ENCODE results near the gene ALDH18A1. TPM values are rescaled to one million over a fixed set of nuclear protein-coding genes. Genes with fewer than 3 reads are reported as not detected.

ALDH18A1 gene
- total RNA-seq, 1 experiment from 2014 or later = 114 TPM

GRCh38 chr10:95613330-95613729 lies 43.2 kb downstream of the ALDH18A1 start:
- Histone ChIP-seq H3K27me3 (ENCODE audit: insufficient read depth, low read length) (no peaks in the 10 kb centered on the region), H3K23ac (ENCODE audit: insufficient read length, low read depth, low read length) (no peak overlapping the region), H3K9me3 (ENCODE audit: control insufficient read depth, low read depth, low read length) (no peaks in the 10 kb centered on the region), H3K4ac (ENCODE audit: low read depth, low read length) (no peak overlapping the region), H3K27ac (ENCODE audit: insufficient read length, low read depth, low read length) (no peak overlapping the region), H2AK5ac (ENCODE audit: insufficient read length, low read length) (no peak overlapping the region), H4K8ac (replicated peaks; ENCODE audit: insufficient read length, low read depth, low read length) (no peak overlapping the region), H3K9ac (ENCODE audit: extremely low read depth, insufficient read length, low read length) (no peak overlapping the region), H2AFZ (ENCODE audit: low read length) (no peak overlapping the region), H3K4me1 (ENCODE audit: insufficient read depth, low read length) (no peaks in the 10 kb centered on the region), H2BK15ac (ENCODE audit: low read depth, low read length) (no peak overlapping the region), H2BK20ac (ENCODE audit: low read depth, low read length, poor library complexity, severe bottlenecking) (no peak overlapping the region), H3T11ph (ENCODE audit: low read length) (no peak overlapping the region), H3K23me2 (ENCODE audit: insufficient read length, low read depth, low read length, poor library complexity, severe bottlenecking) (no peaks in the 10 kb centered on the region), H3K56ac (ENCODE audit: insufficient read length, low read depth, low read length) (no peak overlapping the region), H4K5ac (ENCODE audit: insufficient read length, low read depth, low read length) (no peak overlapping the region), H2BK120ac (ENCODE audit: low read depth, low read length, poor library complexity, severe bottlenecking) (no peak overlapping the region), H3K79me2 (ENCODE audit: insufficient read depth, low read length) (no peaks in the 10 kb centered on the region), H2BK12ac (ENCODE audit: insufficient read length, low read depth, low read length) (no peak overlapping the region), H4K20me1 (ENCODE audit: control insufficient read depth, insufficient read depth, insufficient read length) (no peaks in the 10 kb centered on the region), H2BK5ac (ENCODE audit: insufficient read length, low read length) (no peak overlapping the region), H4K91ac (ENCODE audit: insufficient read length, low read depth, low read length) (no peak overlapping the region), H3K79me1 (ENCODE audit: insufficient read depth, low read depth, low read length, poor library complexity, severe bottlenecking) (no peaks in the 10 kb centered on the region), H3K18ac (ENCODE audit: insufficient read length, low read depth, low read length) (no peak overlapping the region), H3K14ac (ENCODE audit: insufficient read depth, low read length) (no peak overlapping the region), H3K4me2 (ENCODE audit: insufficient read depth, insufficient read length, low read length) (no peak overlapping the region)
- peaks cover 32 to 99% (median 85%) of the 10 kb centered on the region in 3 experiments; a peak in 6 of 7 replicates for H3K36me3 Mint-ChIP-seq (ENCODE audit: insufficient read depth in 1 of 3, low read depth in 3 of 3)
- no peaks in the 10 kb centered on the region for H3K9me3 Mint-ChIP-seq
- no peak overlapping the region for H3K27ac Mint-ChIP-seq
- DNase-seq = no peak
- no CpG with 5 or more reads among the region's 2 CpGs for WGBS (ENCODE audit: extremely low coverage, insufficient read length, low lambda C conversion rate)
- TF ChIP-seq, protein P1, sequence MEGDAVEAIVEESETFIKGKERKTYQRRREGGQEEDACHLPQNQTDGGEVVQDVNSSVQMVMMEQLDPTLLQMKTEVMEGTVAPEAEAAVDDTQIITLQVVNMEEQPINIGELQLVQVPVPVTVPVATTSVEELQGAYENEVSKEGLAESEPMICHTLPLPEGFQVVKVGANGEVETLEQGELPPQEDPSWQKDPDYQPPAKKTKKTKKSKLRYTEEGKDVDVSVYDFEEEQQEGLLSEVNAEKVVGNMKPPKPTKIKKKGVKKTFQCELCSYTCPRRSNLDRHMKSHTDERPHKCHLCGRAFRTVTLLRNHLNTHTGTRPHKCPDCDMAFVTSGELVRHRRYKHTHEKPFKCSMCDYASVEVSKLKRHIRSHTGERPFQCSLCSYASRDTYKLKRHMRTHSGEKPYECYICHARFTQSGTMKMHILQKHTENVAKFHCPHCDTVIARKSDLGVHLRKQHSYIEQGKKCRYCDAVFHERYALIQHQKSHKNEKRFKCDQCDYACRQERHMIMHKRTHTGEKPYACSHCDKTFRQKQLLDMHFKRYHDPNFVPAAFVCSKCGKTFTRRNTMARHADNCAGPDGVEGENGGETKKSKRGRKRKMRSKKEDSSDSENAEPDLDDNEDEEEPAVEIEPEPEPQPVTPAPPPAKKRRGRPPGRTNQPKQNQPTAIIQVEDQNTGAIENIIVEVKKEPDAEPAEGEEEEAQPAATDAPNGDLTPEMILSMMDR (conservative IDR thresholded peaks at IDR 0.05) = no peak
- H3K27me3 Mint-ChIP-seq (ENCODE audit: low read depth) = no peaks in the 10 kb centered on the region
- no peaks in the 10 kb centered on the region for H3K4me1 Mint-ChIP-seq
- no peak overlapping the region for H3K4me3 Mint-ChIP-seq

Measured in H9 (cell line).